ENCODE data around the gene HNRNPM.
"Not testable (repeated sequence)": the region's sequence is repeated elsewhere in the genome, so short reads cannot be mapped to it uniquely, and the experiment has no call there.

Gene HNRNPM

GRCh38 chr19:8514505-8515009 is 69.8 kb downstream of the HNRNPM start:
- DNase-seq: not testable (repeated sequence)

- peak; percentile 89 to 90 for DNase-seq
Measured at GRCh38 chr19:8515317-8515716, 70.5 kb downstream of the HNRNPM start.

- DNase-seq: peak; percentile 92 to 93
Measured at GRCh38 chr19:8517551-8518442, 73.0 kb downstream of the HNRNPM start.

- DNase-seq: no peak
Measured at GRCh38 chr19:8518536-8518935, 73.8 kb downstream of the HNRNPM start.

GRCh38 chr19:8519388-8519787 is 74.6 kb downstream of the HNRNPM start:
- no peak for DNase-seq

GRCh38 chr19:8525401-8525684 is 80.6 kb downstream of the HNRNPM start:
- no peak for DNase-seq

GRCh38 chr19:8526345-8527091 is 81.7 kb downstream of the HNRNPM start:
- DNase-seq: no peak

- no peak for DNase-seq
Measured at GRCh38 chr19:8528500-8528899, 83.7 kb downstream of the HNRNPM start.

- no peak for DNase-seq
Measured at GRCh38 chr19:8529369-8530006, 84.7 kb downstream of the HNRNPM start.

GRCh38 chr19:8530061-8530679 is 85.4 kb downstream of the HNRNPM start:
- no peak for DNase-seq

GRCh38 chr19:8531470-8531869 is 86.7 kb downstream of the HNRNPM start:
- DNase-seq: no peak

GRCh38 chr19:8532225-8532624 is 87.5 kb downstream of the HNRNPM start:
- DNase-seq: no peak

- no peak for DNase-seq
Measured at GRCh38 chr19:8536282-8536681, 91.5 kb downstream of the HNRNPM start.

GRCh38 chr19:8537099-8537498 is 92.3 kb downstream of the HNRNPM start:
- DNase-seq: no peak

Measured in AML-193 (cell line).